Measurements from ENCODE around the gene MACC1.
"Not testable (repeated sequence)": the region's sequence is repeated elsewhere in the genome, so short reads cannot be mapped to it uniquely, and the experiment has no call there.

DNA sequence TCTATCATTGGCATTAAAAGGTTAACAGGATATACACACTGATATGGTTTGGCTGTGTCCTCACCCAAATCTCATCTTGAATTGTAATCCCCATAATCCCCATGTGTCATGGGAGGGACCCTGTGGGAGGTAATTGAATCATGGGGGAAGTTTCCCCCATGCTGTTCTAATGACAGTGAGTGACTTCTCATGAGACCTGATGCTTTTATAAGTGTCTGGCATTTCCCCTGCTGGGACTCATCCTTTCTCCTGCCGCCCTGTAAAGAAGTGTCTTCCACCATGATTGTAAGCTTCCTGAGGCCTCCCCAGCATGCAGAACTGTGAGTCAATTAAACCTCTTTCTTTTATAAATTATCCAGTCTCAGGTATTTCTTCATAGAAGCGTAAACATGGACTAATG, 9.4 kb downstream of the MACC1 start:
- TF ChIP-seq POLR2A (IDR thresholded peaks at IDR 0.05); CTCF (IDR thresholded peaks at IDR 0.05); POLR2AphosphoS5 (IDR thresholded peaks at IDR 0.05; ENCODE audit: insufficient read depth in 1 of 2, low read depth in 1 of 2): not testable (repeated sequence)

Measured in vagina (tissue), 2 donors.